Astrocyte (in vitro differentiated cells and primary cell): ENCODE measurements around the gene DXO.
"Not testable (repeated sequence)": the region's sequence is repeated elsewhere in the genome, so short reads cannot be mapped to it uniquely, and the experiment has no call there.

Experiments used
- EZH2 ChIP-seq: IDR thresholded peaks from 2 replicates; pipeline ENCODE4 v1.6.1; 2012; ENCODE audit warnings: mild to moderate bottlenecking, low read length, inconsistent platforms; ENCODE audit not compliant: insufficient read depth
- TF ChIP-seq, protein P1 (sequence below): IDR thresholded peaks from 2 replicates; pipeline ENCODE4 v1.5.1; 2011; ENCODE audit warnings: low read depth, mild to moderate bottlenecking, inconsistent platforms, low read length, moderate library complexity; ENCODE audit not compliant: insufficient read depth

DNA sequence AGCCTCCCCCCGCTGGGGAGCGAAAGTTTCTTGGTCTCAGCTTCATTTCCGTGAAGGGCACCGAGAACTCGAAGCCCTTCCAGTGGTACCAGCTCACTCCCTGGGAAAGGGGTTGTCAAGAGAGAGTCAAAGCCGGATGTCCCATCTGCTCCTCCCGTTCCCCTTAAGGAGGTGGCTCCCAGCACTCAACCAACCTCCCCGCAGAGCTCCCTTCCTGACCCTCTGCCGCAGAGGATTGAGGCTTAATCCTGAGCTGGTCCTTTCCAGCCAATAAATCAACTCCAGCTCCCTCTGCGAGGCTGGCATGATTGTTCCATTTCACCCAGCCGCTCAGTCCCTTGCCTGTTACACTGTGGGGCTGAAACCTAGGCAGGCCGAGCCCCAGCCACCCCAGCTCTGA, 36.7 kb upstream of the DXO start:
- TF ChIP-seq, protein P1, sequence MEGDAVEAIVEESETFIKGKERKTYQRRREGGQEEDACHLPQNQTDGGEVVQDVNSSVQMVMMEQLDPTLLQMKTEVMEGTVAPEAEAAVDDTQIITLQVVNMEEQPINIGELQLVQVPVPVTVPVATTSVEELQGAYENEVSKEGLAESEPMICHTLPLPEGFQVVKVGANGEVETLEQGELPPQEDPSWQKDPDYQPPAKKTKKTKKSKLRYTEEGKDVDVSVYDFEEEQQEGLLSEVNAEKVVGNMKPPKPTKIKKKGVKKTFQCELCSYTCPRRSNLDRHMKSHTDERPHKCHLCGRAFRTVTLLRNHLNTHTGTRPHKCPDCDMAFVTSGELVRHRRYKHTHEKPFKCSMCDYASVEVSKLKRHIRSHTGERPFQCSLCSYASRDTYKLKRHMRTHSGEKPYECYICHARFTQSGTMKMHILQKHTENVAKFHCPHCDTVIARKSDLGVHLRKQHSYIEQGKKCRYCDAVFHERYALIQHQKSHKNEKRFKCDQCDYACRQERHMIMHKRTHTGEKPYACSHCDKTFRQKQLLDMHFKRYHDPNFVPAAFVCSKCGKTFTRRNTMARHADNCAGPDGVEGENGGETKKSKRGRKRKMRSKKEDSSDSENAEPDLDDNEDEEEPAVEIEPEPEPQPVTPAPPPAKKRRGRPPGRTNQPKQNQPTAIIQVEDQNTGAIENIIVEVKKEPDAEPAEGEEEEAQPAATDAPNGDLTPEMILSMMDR, result not testable (repeated sequence)
- TF ChIP-seq EZH2, result not testable (repeated sequence)
